AG20443 (cell line): Measurements from ENCODE around the gene RNF182.
"Not testable (repeated sequence)": the region's sequence is repeated elsewhere in the genome, so short reads cannot be mapped to it uniquely, and the experiment has no call there.

ENCODE experiments used
- DNase-seq: peaks from one replicate; pipeline ENCODE4 v3.0.0; 2012; ENCODE audit warnings: low spot score, mixed read lengths

RNF182 gene

DNA sequence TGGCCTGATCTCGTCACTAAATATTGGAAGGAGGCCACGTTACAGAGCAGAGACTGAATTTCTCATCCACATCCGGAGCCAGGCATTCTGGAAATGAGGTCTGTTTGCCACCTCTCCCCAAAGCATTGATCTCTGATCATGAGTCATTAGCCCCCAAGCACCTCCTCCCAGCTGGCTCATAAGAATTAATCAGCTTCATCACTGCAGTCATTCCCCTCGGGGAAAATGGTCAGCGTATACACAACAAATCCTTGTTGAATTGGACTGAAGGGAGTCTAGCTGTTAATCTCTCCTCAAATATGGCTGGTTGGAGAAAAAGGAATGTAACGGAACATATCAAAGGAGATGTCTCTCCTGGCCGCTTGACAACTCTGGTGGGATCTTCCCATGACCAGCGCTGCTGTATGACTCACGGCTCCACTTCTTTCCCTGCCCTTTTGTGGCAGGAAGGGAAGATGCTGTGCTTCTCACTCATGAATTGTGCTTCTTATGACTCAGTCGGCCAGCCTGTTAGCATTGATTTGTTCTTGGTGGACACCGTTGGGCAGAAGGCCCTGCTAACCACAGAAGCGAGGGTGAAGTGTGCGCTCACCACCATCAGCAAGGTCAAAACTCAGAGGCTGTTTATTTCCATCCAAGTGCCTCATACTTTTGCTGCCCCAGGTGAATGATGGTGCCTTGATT is 76.7 kb downstream of the RNF182 start:
- peak; percentile 92 for DNase-seq

DNA sequence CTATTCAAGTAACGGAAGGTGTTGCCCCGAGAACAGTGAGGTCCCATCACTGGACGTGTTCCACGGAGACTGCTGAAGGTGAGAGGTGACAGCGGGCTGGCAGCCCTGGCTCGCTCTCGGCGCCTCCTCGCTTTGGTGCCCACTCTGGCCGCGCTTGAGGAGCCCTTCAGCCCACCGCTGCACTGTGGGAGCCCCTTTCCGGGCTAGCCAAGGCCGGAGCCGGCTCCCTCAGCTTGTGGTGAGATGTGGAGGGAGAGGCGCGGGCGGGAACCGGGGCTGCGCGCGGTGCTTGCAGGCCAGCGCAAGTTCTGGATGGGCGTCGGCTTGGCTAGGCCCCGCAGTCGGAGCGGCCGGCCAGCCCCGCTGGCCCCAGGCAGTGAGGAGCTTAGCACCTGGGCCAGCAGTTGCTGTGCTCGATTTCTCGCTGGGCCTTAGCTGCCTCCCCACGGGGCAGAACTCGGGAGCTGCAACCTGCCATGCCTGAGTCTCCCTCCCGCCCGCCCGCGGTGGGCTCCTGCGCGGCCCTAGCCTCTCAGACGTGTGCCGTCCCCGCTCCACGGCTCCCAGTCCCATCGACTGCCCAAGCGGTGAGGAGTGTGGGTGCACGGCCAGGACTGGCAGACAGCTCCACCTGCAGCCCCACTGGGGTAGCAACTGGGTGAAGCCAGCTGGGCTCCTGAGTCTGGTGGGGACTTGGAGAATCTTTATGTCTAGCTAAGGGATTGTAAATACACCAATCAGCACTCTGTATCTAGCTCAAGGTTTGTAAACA is 77.6 kb downstream of the RNF182 start:
- no peak for DNase-seq

DNA sequence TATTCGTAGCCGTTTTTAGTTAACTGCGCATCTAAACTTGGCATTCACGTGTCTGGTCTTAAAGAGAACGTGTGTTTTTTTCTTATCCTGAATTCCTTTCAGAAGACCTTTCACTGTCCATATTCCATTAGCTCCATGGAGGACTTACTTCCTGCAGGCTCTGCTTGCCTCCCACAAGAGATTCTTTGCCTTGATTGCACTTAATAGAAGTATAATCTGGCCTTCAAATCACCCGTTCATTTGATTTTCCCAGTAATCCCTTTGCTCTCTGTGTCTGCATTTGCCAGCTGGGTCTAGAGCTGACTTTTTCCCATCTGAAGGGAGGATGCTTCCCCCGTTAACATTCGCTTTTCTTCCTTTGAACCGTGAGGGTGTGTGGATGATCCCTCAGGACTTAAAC is 79.5 kb downstream of the RNF182 start:
- DNase-seq: no peak

DNA sequence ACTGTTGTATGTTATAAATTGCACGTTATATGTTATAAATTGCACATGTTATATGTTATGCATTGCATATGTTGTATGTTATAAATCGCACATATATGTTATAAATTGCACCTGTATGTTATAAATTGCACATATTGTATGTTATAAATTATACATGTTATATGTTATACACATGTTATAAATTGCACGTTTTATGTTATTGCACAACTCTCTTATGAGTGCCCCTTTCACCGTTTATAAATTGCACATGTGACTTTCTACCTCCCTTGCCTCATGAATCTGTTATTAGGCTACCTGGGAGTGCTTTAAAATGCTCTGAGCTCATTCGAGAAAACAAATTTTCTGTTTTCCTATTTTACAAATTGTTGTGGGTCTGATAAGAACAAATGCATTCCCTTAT is 84.1 kb downstream of the RNF182 start:
- no peak for DNase-seq

DNA sequence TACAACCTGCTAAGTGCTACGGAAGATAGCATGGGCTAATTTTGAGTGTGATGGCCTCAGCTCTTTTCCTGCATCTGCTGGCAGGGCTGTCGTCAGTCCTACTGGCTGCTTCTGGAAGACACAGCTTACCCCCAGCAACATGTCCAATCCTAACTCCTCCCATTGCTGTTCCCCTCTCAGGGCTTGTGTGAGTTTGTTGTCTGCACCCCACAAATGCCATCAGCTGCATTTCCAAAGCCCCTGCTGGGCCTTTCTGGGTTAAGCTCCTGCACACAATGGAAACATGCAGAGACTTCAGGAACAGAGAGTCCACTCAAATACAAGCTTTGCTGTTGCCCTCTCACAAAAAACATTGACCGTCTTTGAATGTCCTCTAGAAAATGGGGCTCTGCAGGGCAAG is 84.7 kb downstream of the RNF182 start:
- no peak for DNase-seq

DNA sequence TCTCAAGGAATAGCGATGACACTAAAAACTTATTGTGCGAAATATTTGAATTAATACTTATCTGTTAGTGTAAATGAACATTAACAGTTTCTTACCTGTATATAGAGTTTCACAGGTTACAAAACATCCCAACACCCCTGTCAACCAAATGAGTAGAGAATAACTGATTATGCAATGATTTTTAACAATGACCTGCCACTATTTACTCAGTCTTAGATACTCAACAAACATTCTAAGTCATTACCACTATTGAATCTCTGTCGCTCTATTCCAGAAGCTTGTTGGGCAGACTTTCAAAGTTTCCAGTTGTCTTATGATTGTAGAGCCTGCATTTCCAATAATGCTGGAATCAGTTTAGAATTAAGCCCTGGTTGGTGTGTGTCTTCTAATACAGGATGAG is 85.5 kb downstream of the RNF182 start:
- no peak for DNase-seq

DNA sequence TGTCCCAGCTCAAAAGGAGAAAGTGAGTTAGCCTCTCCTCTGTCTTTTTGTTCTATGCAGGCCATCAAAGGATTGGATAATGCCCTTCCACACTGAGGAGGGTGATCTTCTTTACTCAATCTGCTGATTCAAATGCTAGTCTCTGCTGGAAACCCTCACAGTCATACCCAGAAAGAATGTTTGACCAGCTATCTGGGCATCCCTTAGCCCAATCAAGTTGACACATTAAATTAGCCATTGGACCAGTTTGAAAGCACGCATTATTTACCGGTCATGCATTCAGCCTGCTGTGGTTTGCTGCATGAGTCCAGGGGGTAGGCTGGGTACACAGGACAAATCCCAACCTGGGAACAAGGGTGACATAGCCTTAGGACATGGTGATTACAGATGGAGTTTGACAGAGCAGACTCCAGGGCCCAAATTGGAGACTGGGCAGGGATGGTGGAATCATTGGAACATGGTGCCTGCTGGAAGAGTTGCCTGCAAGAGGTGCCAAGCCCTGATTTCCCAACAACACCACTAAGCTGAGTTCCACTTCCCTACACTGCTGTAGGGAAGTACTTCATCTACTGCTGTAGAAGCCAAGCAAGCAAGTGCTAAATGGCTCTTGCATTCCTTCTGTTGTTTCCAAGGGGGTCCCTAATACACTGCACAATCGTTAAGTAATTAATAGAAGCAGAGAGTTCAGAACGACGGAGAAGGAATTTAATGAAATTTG is 87.7 kb downstream of the RNF182 start:
- no peak for DNase-seq

DNA sequence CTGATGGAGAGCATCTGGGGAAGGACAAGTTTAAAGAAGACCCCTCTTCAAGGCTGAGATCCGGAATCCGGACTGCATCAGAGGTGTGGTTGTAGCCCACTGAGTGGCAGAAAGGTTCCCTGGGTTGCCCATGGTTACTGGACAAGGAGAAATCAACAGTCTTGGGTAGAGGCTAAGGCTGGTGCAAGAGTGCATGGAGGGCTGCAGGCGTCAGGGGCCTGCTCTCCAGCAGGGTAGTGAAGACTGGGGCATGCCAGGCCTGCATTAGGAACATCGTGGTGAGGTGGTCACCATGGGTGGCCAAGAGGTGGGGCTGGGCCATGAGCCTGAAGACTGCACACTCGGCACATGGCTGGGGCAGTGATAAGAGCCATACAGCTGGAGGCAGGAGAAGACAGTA is 91.2 kb downstream of the RNF182 start:
- DNase-seq: no peak

DNA sequence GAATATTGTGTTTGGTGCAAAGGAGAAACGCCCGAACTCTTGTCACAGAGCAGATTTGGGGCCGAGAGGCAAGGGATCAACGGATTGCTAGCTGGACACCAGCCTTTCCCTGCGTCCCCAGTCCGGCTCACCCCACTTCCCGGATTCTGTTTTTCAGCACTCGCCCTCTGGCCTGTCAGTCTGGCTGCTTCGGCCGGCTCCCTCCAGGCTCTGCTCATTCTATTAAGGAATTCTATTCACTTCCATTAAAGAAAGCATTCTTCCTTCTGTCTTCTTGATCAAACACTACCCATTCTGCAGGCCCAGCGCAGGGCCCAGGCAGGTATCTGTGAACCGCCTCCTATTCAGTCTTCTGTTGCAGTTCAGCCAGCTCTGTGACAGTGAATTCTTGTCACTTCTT is 91.7 kb downstream of the RNF182 start:
- DNase-seq: no peak

DNA sequence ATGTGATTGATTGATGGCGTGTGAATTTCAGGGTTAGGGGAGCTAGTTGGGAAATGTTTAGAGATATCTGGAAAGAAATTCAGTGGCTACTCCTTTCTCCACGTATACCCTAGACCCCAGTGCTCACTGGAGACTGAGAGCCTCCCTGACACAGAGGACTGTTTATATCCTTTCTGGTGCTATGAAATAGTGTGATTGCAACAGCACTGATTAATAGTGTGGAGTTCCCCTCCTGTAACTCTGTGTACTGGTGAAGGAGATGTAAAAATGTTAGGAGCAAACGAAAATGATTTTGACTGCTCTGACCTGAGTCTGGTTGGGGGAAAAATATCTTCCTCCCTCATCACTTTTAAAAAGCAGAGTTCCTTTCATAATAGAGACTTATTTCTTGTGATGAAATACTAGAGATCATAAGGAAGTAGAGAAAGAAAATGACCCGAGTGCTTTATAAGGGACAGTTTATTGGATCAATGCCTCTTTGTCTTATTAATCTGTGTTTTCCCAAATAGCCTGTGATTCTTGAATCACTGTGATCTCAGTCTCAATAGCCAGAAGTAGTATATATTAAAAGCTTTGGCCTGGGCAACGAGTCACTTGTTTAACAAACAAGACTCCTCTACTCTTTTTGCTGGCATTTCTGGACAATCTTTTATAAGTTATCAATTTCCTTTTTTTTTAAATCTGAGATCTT is 92.3 kb downstream of the RNF182 start:
- DNase-seq: no peak

DNA sequence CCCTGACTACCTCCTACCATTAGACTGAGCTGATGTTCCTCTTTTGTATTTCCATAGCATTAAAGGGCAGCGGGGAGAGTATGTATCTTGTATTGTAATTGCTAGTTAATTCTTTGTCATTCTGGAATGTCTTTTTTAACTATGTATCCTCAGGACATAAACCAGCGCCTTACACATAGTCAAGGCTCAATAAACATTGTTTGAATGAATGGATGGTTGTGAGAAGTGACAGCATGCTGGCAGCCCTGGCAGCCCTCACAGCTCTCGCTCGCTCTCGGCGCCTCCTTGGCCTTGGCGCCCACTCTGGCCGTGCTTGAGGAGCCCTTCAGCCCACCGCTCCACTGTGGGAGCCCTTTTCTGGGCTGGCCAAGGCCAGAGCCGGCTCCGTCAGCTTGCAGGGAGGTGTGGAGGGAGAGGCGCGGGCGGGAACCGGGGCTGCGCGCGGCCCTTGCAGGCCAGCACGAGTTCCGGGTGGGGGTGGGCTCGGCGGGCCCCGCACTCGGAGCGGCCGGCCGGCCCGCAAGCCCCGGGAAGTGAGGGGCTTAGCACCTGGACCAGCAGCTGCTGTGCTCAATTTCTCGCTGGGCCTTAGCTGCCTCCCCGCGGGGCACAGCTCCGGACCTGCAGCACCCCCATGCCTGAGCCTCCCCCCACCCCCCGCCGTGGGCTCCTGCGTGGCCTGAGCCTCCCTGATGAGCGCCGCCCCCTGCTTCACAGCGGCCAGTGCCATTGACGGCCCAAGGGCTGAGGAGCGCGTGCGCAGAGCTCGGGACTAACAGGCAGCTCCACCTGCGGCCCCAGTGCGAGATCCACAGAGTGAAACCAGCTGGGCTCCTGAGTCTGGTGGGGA is 93.1 kb downstream of the RNF182 start:
- no peak for DNase-seq

DNA sequence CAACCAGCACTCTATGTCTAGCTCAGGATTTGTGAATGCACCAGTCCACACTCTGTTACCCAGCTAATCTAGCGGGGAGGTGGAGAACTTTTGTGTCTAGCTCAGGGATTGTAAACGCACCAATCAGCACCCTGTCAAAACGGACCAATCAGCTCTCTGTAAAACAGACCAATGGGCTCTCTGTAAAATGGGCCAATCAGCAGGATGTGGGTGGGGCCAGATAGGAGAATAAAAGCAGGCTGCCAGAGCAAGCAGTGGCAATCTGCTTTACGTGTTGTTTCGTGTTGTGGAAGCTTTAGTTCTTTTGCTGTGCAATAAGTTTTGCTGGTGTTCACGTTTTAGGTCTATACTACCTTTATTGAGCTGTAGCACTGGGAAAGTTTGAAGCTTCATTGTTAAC is 93.8 kb downstream of the RNF182 start:
- not testable (repeated sequence) for DNase-seq

DNA sequence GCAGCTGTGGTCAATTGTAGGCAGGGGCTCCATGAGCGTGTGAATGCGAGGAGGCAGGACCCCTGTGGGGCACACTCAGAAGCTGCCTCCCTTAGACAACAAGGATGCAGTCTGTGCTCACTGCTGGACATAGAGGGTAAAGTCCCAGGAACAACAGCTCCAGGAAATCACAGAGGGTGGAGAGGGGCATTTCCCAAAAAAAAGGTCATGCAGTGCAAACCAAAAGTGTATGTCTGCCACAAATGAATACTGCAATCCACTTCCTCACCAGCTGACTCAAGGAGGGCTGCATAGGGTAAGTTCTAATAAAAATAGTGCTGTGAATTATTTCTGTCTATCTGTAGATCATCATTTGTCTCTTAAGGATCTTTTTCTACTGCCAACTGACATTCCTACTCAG is 95.8 kb downstream of the RNF182 start:
- no peak for DNase-seq

DNA sequence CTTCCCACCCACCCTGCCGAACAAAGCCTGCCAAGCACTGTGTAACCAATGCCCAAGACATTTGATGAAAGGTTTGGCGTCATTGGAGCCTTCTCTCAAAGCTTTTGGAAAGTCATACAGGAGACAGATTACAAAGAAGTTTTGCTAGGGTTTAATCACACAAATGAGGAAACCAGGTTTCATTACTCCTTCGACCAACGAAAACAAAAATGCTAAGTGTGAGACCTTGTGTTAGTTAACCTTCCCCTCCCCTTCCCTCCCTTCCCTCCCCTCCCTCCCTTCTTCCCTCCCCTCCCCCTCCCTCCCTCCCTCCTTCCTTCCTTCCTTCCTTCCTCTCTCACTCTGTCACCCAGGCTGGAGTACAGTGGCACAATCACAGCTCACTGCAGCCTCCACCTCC is 96.7 kb downstream of the RNF182 start:
- DNase-seq: no peak

DNA sequence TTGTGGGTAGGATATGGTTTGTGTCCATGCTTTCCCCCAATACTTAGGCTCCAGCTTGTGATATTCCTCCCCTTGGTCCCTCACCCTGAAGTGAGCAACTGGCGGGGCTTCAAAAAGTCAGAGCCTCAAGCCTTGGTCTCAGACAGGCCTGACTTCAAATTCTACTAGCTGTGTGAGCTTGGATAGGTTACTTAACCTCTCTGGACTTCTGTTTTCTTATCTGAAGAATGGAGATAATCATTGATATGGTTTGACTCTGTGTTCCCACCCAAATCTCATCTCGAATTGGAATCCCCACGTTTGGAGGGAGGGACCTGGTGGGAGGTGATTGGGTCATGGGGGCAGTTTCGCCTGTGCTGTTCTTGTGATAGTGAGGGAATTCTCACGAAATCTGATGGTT is 97.9 kb downstream of the RNF182 start:
- no peak for DNase-seq

DNA sequence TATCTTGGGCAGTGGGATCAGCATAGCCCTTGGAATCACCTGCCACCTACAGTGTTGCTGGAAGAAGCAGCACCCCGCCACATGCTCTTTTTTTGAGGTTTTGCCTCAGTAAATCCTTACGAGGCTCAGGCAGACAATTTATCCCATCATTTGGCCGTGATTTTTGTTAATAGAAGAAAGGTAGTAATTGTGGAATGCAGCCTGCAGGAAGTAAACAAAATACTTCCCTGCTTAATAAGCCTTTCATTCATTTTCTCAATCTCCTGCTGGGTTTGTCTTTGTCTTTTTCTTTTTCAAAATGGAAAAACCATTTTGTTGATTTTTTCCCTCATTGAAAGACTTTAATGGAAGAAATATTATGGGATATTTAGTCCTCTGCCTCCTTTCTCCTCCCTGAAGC is 99.1 kb downstream of the RNF182 start:
- no peak for DNase-seq

DNA sequence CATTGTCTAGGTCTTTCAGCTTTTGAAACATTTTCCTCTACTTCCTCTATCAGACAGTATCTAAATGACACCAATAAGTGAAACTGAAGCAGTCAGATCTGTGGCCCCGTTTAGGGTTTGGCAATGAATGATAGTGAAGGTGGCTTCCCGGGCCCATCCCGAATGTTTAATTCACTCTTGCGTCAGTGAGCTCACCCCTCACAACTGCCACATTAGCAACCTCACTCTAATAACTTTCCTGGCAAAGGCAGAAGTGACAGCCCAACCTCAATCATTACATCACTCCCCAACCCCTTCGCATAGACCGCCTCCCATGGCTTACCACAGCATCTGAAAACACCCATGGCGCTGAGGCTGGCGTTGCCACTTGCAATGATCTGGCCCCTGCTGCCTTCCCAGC is 100.4 kb downstream of the RNF182 start:
- DNase-seq: no peak

DNA sequence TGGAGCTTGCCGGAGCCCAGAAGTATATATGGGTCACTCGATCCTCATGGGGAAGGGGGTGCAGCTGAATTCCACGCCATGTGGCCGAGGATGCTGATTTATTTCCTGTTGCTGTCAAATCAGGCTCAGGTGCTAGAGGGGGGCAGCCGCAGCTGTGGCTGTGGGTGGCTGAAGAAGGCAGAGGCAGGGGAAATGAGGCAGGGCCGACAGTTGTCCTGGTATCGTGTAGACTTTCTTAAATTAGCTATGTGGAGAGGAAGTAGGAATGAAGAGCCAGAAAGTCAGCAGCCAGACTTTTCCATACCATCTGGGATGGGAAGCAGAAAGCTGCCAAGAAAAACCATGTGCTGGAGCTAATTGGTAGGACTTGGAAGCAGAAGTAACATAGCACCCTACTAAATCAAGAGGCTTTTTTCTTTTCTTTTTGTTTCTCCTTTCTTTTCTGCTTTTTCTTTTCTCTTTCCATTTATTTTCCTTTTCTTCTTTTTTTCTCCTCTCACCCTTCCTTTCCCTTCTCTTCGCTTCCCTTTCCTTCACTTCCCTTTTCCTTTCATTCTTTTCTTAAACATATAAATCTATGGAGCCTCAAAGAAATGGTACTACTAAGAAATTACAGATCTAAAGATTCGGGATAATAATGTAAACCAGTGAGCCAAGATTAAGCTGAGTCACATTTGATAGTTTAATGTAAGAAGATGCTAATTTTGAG is 102.2 kb downstream of the RNF182 start:
- DNase-seq: peak; percentile 38

DNA sequence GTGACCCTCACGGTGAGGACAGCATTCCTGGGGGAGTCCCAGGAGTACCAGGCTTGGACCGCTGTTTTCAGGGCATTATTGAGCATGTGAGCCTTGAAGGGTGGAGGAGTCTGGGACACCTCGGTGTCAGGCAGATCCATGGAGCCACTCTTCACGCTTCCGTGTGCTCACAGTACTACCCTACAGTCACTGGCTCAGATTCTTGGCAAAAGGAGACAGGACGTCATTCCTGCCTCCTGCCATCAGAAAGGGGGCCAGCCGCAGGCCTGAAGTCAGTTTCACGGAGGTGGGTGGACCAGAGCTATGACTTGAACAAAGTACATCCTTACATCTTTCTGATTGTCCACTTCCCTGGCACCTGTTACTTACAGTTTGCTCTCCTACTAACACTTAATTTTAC is 103.9 kb downstream of the RNF182 start:
- no peak for DNase-seq

DNA sequence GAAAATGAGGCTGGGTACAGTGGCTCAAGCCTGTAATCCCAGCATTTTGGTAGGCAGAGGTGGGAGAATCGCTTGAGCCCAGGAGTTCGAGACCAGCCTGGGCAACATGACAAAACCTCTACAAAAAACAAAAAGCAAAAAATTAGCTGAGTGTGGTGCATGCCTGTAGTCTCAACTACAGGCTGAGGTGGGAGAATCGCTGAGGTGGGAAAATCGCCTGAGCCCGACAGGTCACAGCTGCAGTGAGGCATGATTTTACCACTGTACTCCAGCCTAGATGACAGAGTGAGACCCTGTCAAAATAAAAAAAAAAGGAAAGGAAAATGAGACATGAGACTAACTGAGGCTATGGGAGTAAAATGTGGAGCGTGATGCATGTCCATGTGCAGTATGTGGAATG is 104.9 kb downstream of the RNF182 start:
- DNase-seq: no peak
